ENCODE measurements around the gene NDUFA8.

The NDUFA8 gene

DNA sequence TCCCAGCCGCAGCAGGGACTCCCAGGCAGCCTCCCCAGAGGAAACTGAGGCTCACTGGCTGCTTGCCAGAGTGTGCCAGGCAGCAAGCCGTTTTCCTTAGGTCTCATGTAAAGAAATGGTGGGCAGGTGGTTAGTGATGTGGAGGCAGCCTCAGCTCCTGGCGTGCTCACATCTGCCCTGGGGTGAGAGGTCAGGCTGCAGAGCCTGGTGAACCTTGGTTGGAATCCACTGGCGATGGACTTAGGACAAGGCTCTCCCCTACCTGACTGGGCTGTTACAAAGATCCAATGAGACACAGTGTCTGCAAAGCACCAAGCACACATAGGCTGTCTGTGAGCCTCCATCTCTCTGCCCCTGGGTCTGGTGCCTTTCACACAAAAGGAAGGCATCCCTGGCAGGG lies 38.3 kb upstream of the NDUFA8 start:
- Histone ChIP-seq H3K9me3 (ENCODE audit: control insufficient read depth in 2 of 2, low read length in 2 of 2) (no peaks in the 10 kb centered on the region), H3K4me3 (ENCODE audit: low read length in 2 of 2) (no peak overlapping the region), H3K36me3 (ENCODE audit: control insufficient read depth in 2 of 2, insufficient read depth in 2 of 2, low read length in 2 of 2) (no peaks in the 10 kb centered on the region), H3K4me1 (ENCODE audit: control insufficient read depth in 2 of 2, insufficient read depth in 2 of 2, low read length in 2 of 2) (peaks cover 3% of the 10 kb centered on the region in 2 donors), H3K27me3 (ENCODE audit: control insufficient read depth in 2 of 2, insufficient read depth in 2 of 2, low read length in 2 of 2) (no peaks in the 10 kb centered on the region), H3K27ac (ENCODE audit: low read depth in 2 of 2, low read length in 2 of 2) (no peak overlapping the region), H3K9ac (ENCODE audit: low read depth in 1 of 2, low read length in 2 of 2) (no peak overlapping the region)

DNA sequence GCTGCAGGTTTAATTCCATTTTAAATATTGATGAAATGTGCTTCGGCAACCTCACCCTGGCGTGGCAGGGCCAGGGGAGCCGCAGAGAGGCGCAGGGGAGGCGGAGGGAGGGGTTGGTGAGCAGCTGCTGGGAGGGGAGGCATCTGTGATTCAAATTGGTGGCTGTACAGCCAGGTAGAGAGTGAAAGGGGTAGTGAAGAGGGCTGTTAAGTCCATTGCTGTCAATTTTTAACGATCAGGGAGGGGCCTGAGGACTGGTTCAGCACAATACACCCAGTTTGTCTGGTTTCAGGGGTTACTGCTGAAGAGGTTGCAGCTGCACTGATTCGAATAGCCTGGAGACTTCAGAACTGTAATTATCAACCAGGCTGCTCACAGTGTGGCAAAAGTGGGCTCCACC lies 37.8 kb upstream of the NDUFA8 start:
- Histone ChIP-seq H3K9me3 (ENCODE audit: control insufficient read depth in 2 of 2, low read length in 2 of 2) (no peaks in the 10 kb centered on the region), H3K36me3 (ENCODE audit: control insufficient read depth in 2 of 2, insufficient read depth in 2 of 2, low read length in 2 of 2) (no peaks in the 10 kb centered on the region), H3K4me1 (ENCODE audit: control insufficient read depth in 2 of 2, insufficient read depth in 2 of 2, low read length in 2 of 2) (peaks cover 3% of the 10 kb centered on the region in 2 donors), H3K4me3 (ENCODE audit: low read length in 2 of 2) (no peak overlapping the region), H3K27ac (ENCODE audit: low read depth in 2 of 2, low read length in 2 of 2) (no peak overlapping the region), H3K27me3 (ENCODE audit: control insufficient read depth in 2 of 2, insufficient read depth in 2 of 2, low read length in 2 of 2) (no peaks in the 10 kb centered on the region), H3K9ac (ENCODE audit: low read depth in 1 of 2, low read length in 2 of 2) (no peak overlapping the region)

DNA sequence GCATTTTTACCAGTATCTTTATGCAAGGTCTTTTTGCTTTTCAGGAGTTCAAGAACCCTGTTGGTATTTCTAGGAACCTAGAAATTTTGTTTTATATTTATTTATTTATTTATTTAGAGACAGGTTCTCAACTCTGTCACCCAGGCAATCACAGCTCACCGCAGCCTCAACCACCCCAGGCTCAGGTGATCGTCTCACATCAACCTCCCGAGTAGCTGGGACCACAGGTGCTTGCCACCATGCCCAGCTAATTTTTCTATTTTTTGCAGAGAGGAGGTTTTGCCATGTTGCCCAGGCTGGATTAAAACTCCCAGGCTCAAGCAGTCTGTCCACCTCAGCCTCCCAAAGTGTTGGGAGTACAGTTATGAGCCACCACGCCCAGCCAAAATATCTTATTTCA lies 36.3 kb upstream of the NDUFA8 start:
- H3K4me3 ChIP-seq (ENCODE audit: low read length in 2 of 2), result no peak overlapping the region
- no peaks in the 10 kb centered on the region for H3K27me3 ChIP-seq (ENCODE audit: control insufficient read depth in 2 of 2, insufficient read depth in 2 of 2, low read length in 2 of 2)
- H3K9ac ChIP-seq (ENCODE audit: low read depth in 1 of 2, low read length in 2 of 2), result no peak overlapping the region
- H3K4me1 ChIP-seq (ENCODE audit: control insufficient read depth in 2 of 2, insufficient read depth in 2 of 2, low read length in 2 of 2), result peaks cover 3% of the 10 kb centered on the region in 2 donors
- no peak overlapping the region for H3K27ac ChIP-seq (ENCODE audit: low read depth in 2 of 2, low read length in 2 of 2)
- H3K9me3 ChIP-seq (ENCODE audit: control insufficient read depth in 2 of 2, low read length in 2 of 2), result no peaks in the 10 kb centered on the region
- H3K36me3 ChIP-seq (ENCODE audit: control insufficient read depth in 2 of 2, insufficient read depth in 2 of 2, low read length in 2 of 2), result no peaks in the 10 kb centered on the region

DNA sequence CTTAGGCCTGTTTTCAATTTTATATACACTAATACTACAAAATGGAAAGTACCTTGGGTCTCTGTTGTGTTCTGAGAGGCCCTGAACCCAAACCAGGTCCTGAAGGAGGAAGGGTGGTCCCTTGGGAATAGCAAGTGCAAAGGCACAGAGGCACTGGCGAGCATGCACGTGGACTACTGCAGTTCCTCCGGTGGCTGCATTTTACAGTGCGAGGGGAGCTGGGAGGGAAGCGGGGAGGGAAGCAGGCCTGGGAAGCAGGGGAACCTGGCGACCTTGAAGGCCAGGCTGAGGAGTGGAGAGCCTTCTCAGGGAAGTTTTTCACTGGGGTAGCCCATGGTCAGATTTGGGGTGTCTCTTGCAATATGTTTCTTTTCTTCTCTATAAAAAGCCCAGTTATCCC lies 34.1 kb upstream of the NDUFA8 start:
- Histone ChIP-seq H3K27me3 (ENCODE audit: control insufficient read depth in 2 of 2, insufficient read depth in 2 of 2, low read length in 2 of 2) (no peaks in the 10 kb centered on the region), H3K9me3 (ENCODE audit: control insufficient read depth in 2 of 2, low read length in 2 of 2) (no peaks in the 10 kb centered on the region), H3K4me3 (ENCODE audit: low read length in 2 of 2) (no peak overlapping the region), H3K27ac (ENCODE audit: low read depth in 2 of 2, low read length in 2 of 2) (no peak overlapping the region), H3K36me3 (ENCODE audit: control insufficient read depth in 2 of 2, insufficient read depth in 2 of 2, low read length in 2 of 2) (no peaks in the 10 kb centered on the region), H3K9ac (ENCODE audit: low read depth in 1 of 2, low read length in 2 of 2) (no peak overlapping the region), H3K4me1 (ENCODE audit: control insufficient read depth in 2 of 2, insufficient read depth in 2 of 2, low read length in 2 of 2) (peaks cover 3% of the 10 kb centered on the region in 2 donors)

DNA sequence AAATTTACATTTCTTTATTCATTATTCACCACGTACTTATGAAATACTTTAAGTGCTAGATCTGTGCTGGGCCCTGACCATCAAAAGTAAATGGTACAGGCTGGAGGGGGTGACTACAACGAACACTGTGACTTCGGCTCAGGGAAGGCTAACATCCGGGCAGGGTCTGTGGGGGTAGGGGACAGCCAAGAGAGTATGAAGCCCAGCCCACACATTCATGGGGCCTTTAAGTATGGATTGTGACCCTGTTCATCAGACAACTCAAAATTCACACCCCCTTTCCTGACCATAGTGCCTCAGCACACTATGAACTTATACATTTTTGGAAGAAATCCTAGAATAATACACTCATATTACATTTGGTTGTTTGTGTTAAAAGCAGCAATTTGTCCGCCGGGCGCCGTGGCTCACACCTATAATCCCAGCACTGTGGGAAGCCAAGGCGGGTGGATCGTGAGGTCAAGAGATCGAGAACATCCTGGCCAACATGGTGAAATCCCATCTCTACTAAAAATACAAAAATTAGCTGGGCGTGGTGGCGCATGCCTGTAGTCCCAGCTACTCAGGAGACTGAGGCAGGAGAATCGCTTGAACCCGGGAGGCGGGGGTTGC lies 33.4 kb upstream of the NDUFA8 start:
- H3K4me3 ChIP-seq (ENCODE audit: low read length in 2 of 2), result no peak overlapping the region

DNA sequence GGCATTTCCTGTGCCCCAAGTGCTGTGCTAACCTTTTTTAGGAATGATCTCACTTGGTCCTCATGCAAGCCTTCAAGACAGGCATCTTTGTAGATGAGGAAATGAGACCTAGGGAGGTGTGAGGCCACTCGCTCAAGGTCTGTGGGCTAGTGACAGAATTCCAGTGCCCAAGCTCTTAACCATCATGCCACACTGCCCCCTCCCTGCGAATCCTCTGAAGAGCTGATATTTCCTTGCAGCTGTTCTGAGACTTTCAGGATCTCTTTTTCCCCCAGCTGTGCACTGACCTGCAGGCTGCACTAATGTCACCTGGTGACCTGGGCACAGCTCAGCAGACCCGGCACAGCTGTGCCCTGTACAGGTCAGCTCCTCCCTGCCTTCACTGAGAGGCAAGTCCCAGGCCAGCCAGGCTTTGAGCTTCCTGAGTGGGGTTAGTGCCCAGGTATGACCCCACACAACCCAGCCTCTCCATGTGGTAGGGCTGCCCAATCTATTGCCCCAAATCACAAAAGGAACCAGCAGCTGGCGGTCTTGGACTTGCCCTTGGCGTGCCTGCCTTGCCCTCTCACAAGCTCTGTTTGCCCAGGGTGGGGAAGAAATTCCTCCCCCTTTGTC lies 32.8 kb upstream of the NDUFA8 start:
- Histone ChIP-seq H3K4me3 (ENCODE audit: low read length in 2 of 2) (no peak overlapping the region), H3K9ac (ENCODE audit: low read depth in 1 of 2, low read length in 2 of 2) (no peak overlapping the region), H3K27me3 (ENCODE audit: control insufficient read depth in 2 of 2, insufficient read depth in 2 of 2, low read length in 2 of 2) (no peaks in the 10 kb centered on the region), H3K36me3 (ENCODE audit: control insufficient read depth in 2 of 2, insufficient read depth in 2 of 2, low read length in 2 of 2) (no peaks in the 10 kb centered on the region), H3K27ac (ENCODE audit: low read depth in 2 of 2, low read length in 2 of 2) (no peak overlapping the region), H3K9me3 (ENCODE audit: control insufficient read depth in 2 of 2, low read length in 2 of 2) (no peaks in the 10 kb centered on the region), H3K4me1 (ENCODE audit: control insufficient read depth in 2 of 2, insufficient read depth in 2 of 2, low read length in 2 of 2) (no peaks in the 10 kb centered on the region)

More for the DNA sequence above, 33.4 kb upstream of the NDUFA8 start:
- no peaks in the 10 kb centered on the region for H3K9me3 ChIP-seq (ENCODE audit: control insufficient read depth in 2 of 2, low read length in 2 of 2)
- no peak overlapping the region for H3K27ac ChIP-seq (ENCODE audit: low read depth in 2 of 2, low read length in 2 of 2)
- H3K9ac ChIP-seq (ENCODE audit: low read depth in 1 of 2, low read length in 2 of 2), result no peak overlapping the region
- no peaks in the 10 kb centered on the region for H3K36me3 ChIP-seq (ENCODE audit: control insufficient read depth in 2 of 2, insufficient read depth in 2 of 2, low read length in 2 of 2)
- H3K4me1 ChIP-seq (ENCODE audit: control insufficient read depth in 2 of 2, insufficient read depth in 2 of 2, low read length in 2 of 2), result peaks cover 3% of the 10 kb centered on the region in 2 donors
- H3K27me3 ChIP-seq (ENCODE audit: control insufficient read depth in 2 of 2, insufficient read depth in 2 of 2, low read length in 2 of 2), result no peaks in the 10 kb centered on the region

DNA sequence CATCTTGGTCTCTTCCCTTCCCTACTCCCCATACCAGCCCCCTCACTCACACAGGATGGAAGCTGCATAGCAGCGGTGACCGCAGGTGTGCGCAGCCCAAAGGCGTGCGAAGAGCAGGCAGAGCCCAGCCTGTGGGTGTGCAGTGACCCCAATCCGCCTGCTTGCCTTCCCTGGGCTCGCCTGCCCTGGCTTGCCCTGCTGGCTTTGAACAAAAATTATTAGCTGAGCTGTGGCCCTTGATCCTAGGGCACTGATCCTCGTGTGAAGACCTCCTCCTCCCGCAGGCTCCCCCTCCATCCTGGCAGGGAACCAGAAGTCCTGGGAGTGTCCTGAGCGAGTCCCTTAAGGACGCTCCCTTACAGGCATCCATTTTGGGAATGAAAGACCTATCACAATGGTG lies 32.0 kb upstream of the NDUFA8 start:
- H3K9me3 ChIP-seq (ENCODE audit: control insufficient read depth in 2 of 2, low read length in 2 of 2), result no peaks in the 10 kb centered on the region
- no peak overlapping the region for H3K9ac ChIP-seq (ENCODE audit: low read depth in 1 of 2, low read length in 2 of 2)
- H3K36me3 ChIP-seq (ENCODE audit: control insufficient read depth in 2 of 2, insufficient read depth in 2 of 2, low read length in 2 of 2), result no peaks in the 10 kb centered on the region
- no peak overlapping the region for H3K27ac ChIP-seq (ENCODE audit: low read depth in 2 of 2, low read length in 2 of 2)
- no peak overlapping the region for H3K4me3 ChIP-seq (ENCODE audit: low read length in 2 of 2)
- H3K27me3 ChIP-seq (ENCODE audit: control insufficient read depth in 2 of 2, insufficient read depth in 2 of 2, low read length in 2 of 2), result no peaks in the 10 kb centered on the region
- H3K4me1 ChIP-seq (ENCODE audit: control insufficient read depth in 2 of 2, insufficient read depth in 2 of 2, low read length in 2 of 2), result no peaks in the 10 kb centered on the region

DNA sequence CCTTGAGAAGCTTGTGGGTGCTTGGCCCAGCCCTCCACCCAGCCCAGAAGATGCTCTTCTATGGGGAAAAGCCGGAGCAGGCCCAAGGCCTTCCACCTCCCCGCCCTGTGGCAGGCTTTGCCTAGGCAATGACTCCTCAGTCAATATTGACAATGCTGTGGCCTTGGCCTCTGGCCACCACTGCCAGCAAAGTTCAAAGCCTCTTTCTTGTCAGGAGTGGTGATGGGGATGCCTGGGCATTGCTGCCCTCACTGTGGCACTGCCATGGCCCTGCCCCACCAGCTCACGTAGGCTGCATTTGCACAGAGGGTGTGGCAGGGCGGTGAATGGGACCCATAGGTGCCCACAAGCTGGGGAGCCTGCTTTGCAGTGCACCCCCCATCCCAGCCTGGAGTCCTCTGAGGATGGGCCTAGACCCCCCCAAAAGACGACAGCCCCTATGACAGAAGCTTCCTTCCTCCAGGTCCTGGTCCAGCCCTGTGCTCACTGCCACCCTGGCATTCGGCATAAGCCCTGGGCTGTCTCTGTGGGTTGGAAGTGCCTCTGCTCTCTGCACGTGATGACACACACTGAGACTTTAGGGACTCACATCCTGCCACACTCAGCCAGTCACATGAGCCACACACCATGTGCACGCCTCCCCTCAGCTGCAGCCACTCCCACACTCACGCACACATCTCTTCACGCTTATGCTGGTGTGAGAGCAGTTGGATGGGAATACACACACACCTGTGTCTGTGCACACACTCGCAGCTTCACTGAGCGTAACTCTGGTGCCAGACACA lies 31.2 kb upstream of the NDUFA8 start:
- Histone ChIP-seq H3K9me3 (ENCODE audit: control insufficient read depth in 2 of 2, low read length in 2 of 2) (no peaks in the 10 kb centered on the region), H3K36me3 (ENCODE audit: control insufficient read depth in 2 of 2, insufficient read depth in 2 of 2, low read length in 2 of 2) (no peaks in the 10 kb centered on the region), H3K4me3 (ENCODE audit: low read length in 2 of 2) (no peak overlapping the region), H3K9ac (ENCODE audit: low read depth in 1 of 2, low read length in 2 of 2) (no peak overlapping the region), H3K27ac (ENCODE audit: low read depth in 2 of 2, low read length in 2 of 2) (no peak overlapping the region), H3K4me1 (ENCODE audit: control insufficient read depth in 2 of 2, insufficient read depth in 2 of 2, low read length in 2 of 2) (peaks cover 0 to 2% of the 10 kb centered on the region in 2 donors), H3K27me3 (ENCODE audit: control insufficient read depth in 2 of 2, insufficient read depth in 2 of 2, low read length in 2 of 2) (no peaks in the 10 kb centered on the region)

DNA sequence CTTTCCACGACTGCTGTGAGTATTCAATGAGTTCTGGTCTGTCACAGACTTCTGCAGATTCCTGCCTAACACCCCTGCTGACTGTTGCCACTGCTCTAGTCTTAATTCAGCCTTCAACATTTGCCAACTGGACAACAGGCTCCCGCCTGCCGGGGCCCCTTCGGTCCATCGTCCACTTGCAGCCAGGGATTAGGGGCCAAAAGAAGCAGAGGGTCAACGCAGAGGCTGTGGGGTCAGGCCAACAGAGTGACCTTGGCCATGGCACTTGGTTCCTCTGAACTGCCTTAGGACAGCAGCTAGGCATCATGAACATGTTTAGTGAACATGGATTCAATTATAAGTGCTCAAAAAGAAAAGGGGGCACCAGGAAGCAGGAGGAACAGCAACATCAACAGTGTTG lies 28.8 kb upstream of the NDUFA8 start:
- Histone ChIP-seq H3K27ac (ENCODE audit: low read depth in 2 of 2, low read length in 2 of 2) (no peak overlapping the region), H3K4me1 (ENCODE audit: control insufficient read depth in 2 of 2, insufficient read depth in 2 of 2, low read length in 2 of 2) (peaks cover 0 to 2% of the 10 kb centered on the region in 2 donors), H3K27me3 (ENCODE audit: control insufficient read depth in 2 of 2, insufficient read depth in 2 of 2, low read length in 2 of 2) (no peaks in the 10 kb centered on the region), H3K4me3 (ENCODE audit: low read length in 2 of 2) (no peak overlapping the region), H3K9ac (ENCODE audit: low read depth in 1 of 2, low read length in 2 of 2) (no peak overlapping the region), H3K9me3 (ENCODE audit: control insufficient read depth in 2 of 2, low read length in 2 of 2) (no peaks in the 10 kb centered on the region), H3K36me3 (ENCODE audit: control insufficient read depth in 2 of 2, insufficient read depth in 2 of 2, low read length in 2 of 2) (no peaks in the 10 kb centered on the region)

DNA sequence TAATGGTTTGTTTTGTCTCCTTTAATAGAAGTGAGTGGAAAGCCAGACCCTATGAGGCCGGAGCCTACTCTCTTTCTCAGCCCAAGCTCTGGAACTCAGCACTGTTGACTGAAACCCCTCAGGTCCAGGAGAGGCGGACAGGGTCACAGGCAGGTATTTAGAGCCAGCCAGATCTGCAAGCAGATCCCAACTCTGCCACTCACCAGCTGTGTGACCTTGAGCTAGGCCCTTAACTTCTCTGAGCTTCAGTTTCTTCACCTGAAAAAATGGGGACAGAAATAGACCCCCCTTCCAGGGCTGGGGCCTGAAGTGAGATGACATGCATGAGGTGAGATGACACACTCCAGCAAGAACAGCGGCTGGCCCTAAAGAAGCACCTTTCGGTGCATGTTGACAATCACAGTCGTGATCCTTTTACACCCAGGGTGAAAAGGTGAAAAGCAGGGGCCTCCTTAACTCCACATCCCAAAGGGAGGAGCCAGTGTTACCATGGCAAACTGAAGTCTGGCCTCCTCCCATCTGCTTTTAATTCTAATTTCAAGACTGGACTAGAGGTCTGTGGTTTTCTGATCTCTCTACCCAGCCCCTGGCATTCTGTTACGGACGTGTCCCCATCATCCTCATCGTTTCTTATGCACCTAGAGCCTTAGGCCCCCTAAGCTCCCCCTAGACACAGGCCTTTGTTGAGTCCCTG lies 27.3 kb upstream of the NDUFA8 start:
- no peak overlapping the region for H3K4me3 ChIP-seq (ENCODE audit: low read length in 2 of 2)
- no peaks in the 10 kb centered on the region for H3K27me3 ChIP-seq (ENCODE audit: control insufficient read depth in 2 of 2, insufficient read depth in 2 of 2, low read length in 2 of 2)
- no peaks in the 10 kb centered on the region for H3K36me3 ChIP-seq (ENCODE audit: control insufficient read depth in 2 of 2, insufficient read depth in 2 of 2, low read length in 2 of 2)
- no peak overlapping the region for H3K27ac ChIP-seq (ENCODE audit: low read depth in 2 of 2, low read length in 2 of 2)
- no peaks in the 10 kb centered on the region for H3K9me3 ChIP-seq (ENCODE audit: control insufficient read depth in 2 of 2, low read length in 2 of 2)
- peaks cover 0 to 2% of the 10 kb centered on the region in 2 donors for H3K4me1 ChIP-seq (ENCODE audit: control insufficient read depth in 2 of 2, insufficient read depth in 2 of 2, low read length in 2 of 2)
- H3K9ac ChIP-seq (ENCODE audit: low read depth in 1 of 2, low read length in 2 of 2), result no peak overlapping the region
